HEK293 (cell line): ENCODE results near the gene MGAT5B.
A peak's percentile ranks its signal among the peaks of the same experiment; 100 is the strongest.

Experiments
- AEBP2 ChIP-seq: fragments of 450-650 bp; formaldehyde crosslinking; IDR thresholded peaks from 2 replicates; pipeline ENCODE4 v1.5.1; 2016; ENCODE audit warnings: missing biosample characterization, missing genetic modification characterization, borderline replicate concordance
- BCL11A ChIP-seq: fragments of 450-650 bp; formaldehyde crosslinking; IDR thresholded peaks from 2 replicates; pipeline ENCODE4 v1.5.1; 2016; ENCODE audit warnings: low read depth, missing biosample characterization, missing genetic modification characterization
- EGR2 ChIP-seq: fragments of 450-650 bp; formaldehyde crosslinking; IDR thresholded peaks from 2 replicates; pipeline ENCODE4 v1.5.1; 2016; ENCODE audit warnings: low read depth, missing biosample characterization, missing genetic modification characterization
- IKZF3 ChIP-seq: fragments of 450-650 bp; IDR thresholded peaks from 2 replicates; pipeline ENCODE4 v1.5.0; 2018; ENCODE audit warnings: missing biosample characterization, mild to moderate bottlenecking, missing genetic modification characterization, moderate library complexity
- KLF9 ChIP-seq: fragments of 450-650 bp; formaldehyde crosslinking; IDR thresholded peaks from 2 replicates; pipeline ENCODE4 v1.5.1; 2016; ENCODE audit warnings: missing biosample characterization, missing genetic modification characterization, low read depth
- PATZ1 ChIP-seq: fragments of 450-650 bp; formaldehyde crosslinking; IDR thresholded peaks from 2 replicates; pipeline ENCODE4 v1.5.1; 2016; ENCODE audit warnings: missing biosample characterization, missing genetic modification characterization
- PRDM1 ChIP-seq: fragments of 450-650 bp; formaldehyde crosslinking; IDR thresholded peaks from 2 replicates; pipeline ENCODE4; 2016; ENCODE audit warnings: missing biosample characterization, missing genetic modification characterization
- SALL2 ChIP-seq: fragments of 450-650 bp; formaldehyde crosslinking; IDR thresholded peaks from 2 replicates; pipeline ENCODE4 v1.5.0; 2017; ENCODE audit warnings: missing biosample characterization, mild to moderate bottlenecking, missing genetic modification characterization, borderline replicate concordance
- SCRT2 ChIP-seq: fragments of 450-650 bp; formaldehyde crosslinking; IDR thresholded peaks from 2 replicates; pipeline ENCODE4 v1.5.1; 2016; ENCODE audit warnings: missing biosample characterization, missing genetic modification characterization
- SP3 ChIP-seq: fragments of 450-650 bp; formaldehyde crosslinking; IDR thresholded peaks from 2 replicates; pipeline ENCODE4 v1.5.1; 2016; ENCODE audit warnings: missing biosample characterization, missing genetic modification characterization
- TCF7L2 ChIP-seq: IDR thresholded peaks from 2 replicates; pipeline ENCODE4 v1.6.1; 2011; ENCODE audit warnings: low read depth, mild to moderate bottlenecking, inconsistent platforms, low read length, moderate library complexity, borderline replicate concordance
- WT1 ChIP-seq: fragments of 450-650 bp; formaldehyde crosslinking; IDR thresholded peaks from 2 replicates; pipeline ENCODE4 v1.5.1; 2016; ENCODE audit warnings: missing biosample characterization, missing genetic modification characterization
- ZBTB26 ChIP-seq: fragments of 450-650 bp; formaldehyde crosslinking; optimal IDR thresholded peaks from 2 replicates; pipeline ENCODE3; 2016; ENCODE audit warnings: missing biosample characterization, mild to moderate bottlenecking, missing genetic modification characterization
- ZFHX2 ChIP-seq: fragments of 450-650 bp; formaldehyde crosslinking; conservative IDR thresholded peaks from 2 replicates; pipeline ENCODE4 v1.5.1; 2016; ENCODE audit warnings: missing biosample characterization, missing genetic modification characterization
- ZIC2 ChIP-seq: fragments of 450-650 bp; formaldehyde crosslinking; IDR thresholded peaks from 2 replicates; pipeline ENCODE4 v1.5.1; 2016; ENCODE audit warnings: missing biosample characterization, missing genetic modification characterization
- ZNF138 ChIP-seq: fragments of 450-650 bp; formaldehyde crosslinking; IDR thresholded peaks from 2 replicates; pipeline ENCODE4 v1.5.1; 2016; ENCODE audit warnings: missing biosample characterization, missing genetic modification characterization, borderline replicate concordance
- ZNF146 ChIP-seq: fragments of 450-650 bp; formaldehyde crosslinking; IDR thresholded peaks from 2 replicates; pipeline ENCODE4 v1.5.1; 2016; ENCODE audit warnings: missing biosample characterization, missing genetic modification characterization
- ZNF184 ChIP-seq: fragments of 450-650 bp; IDR thresholded peaks from 2 replicates; pipeline ENCODE4 v1.5.1; 2018; ENCODE audit warnings: missing biosample characterization, mild to moderate bottlenecking, missing genetic modification characterization
- ZNF280D ChIP-seq: fragments of 450-650 bp; formaldehyde crosslinking; IDR thresholded peaks from 2 replicates; pipeline ENCODE4 v1.5.1; 2016; ENCODE audit warnings: missing biosample characterization, missing genetic modification characterization
- ZNF335 ChIP-seq: fragments of 450-650 bp; formaldehyde crosslinking; conservative IDR thresholded peaks from 2 replicates; pipeline ENCODE4 v1.5.1; 2016; ENCODE audit warnings: missing biosample characterization, missing genetic modification characterization
- ZNF341 ChIP-seq: fragments of 450-650 bp; formaldehyde crosslinking; IDR thresholded peaks from 2 replicates; pipeline ENCODE4; 2016; ENCODE audit warnings: low read depth, missing biosample characterization, missing genetic modification characterization
- ZNF354C ChIP-seq: fragments of 450-650 bp; formaldehyde crosslinking; IDR thresholded peaks from 2 replicates; pipeline ENCODE4 v1.5.1; 2016; ENCODE audit warnings: missing biosample characterization, missing genetic modification characterization, low read depth, borderline replicate concordance
- ZNF423 ChIP-seq: fragments of 450-650 bp; formaldehyde crosslinking; IDR thresholded peaks from 2 replicates; pipeline ENCODE4 v1.5.1; 2016; ENCODE audit warnings: missing biosample characterization, missing genetic modification characterization
- ZNF426 ChIP-seq: fragments of 450-650 bp; formaldehyde crosslinking; IDR thresholded peaks from 2 replicates; pipeline ENCODE4 v1.5.1; 2017; ENCODE audit warnings: missing biosample characterization, missing genetic modification characterization, mild to moderate bottlenecking, inconsistent platforms, moderate library complexity
- ZNF513 ChIP-seq: fragments of 450-650 bp; IDR thresholded peaks from 2 replicates; pipeline ENCODE4 v1.5.1; 2018; ENCODE audit warnings: missing biosample characterization, missing genetic modification characterization
- ZNF555 ChIP-seq: fragments of 450-650 bp; formaldehyde crosslinking; conservative IDR thresholded peaks from 2 replicates; pipeline ENCODE4 v1.5.1; 2017; ENCODE audit warnings: missing biosample characterization, mild to moderate bottlenecking, missing genetic modification characterization, inconsistent platforms
- ZNF596 ChIP-seq: fragments of 450-650 bp; IDR thresholded peaks from 2 replicates; pipeline ENCODE4 v1.5.0; 2018; ENCODE audit warnings: missing biosample characterization, mild to moderate bottlenecking, missing genetic modification characterization, moderate library complexity
- ZNF76 ChIP-seq: fragments of 450-650 bp; formaldehyde crosslinking; IDR thresholded peaks from 2 replicates; pipeline ENCODE4; 2016; ENCODE audit warnings: low read depth, missing biosample characterization, missing genetic modification characterization, borderline replicate concordance
- ZNF777 ChIP-seq: fragments of 450-650 bp; formaldehyde crosslinking; IDR thresholded peaks from 2 replicates; pipeline ENCODE4 v1.5.1; 2017; ENCODE audit warnings: missing biosample characterization, missing genetic modification characterization, borderline replicate concordance
- ZSCAN30 ChIP-seq: fragments of 450-650 bp; IDR thresholded peaks from 2 replicates; pipeline ENCODE4 v1.5.1; 2018; ENCODE audit warnings: missing biosample characterization, mild to moderate bottlenecking, missing genetic modification characterization, moderate library complexity

Gene MGAT5B

GRCh38 chr17:76968707-76969597, 100.7 kb downstream of the MGAT5B start (continued):
- TF ChIP-seq ZNF354C (tag by site-specific recombination) (no peak), ZNF335 (tag by site-specific recombination) (peak; percentile 97), ZNF555 (no peak), ZNF341 (peak; percentile 88; the same call in 1 of the 2 replicates), BCL11A (tag by site-specific recombination) (no peak), ZNF280D (tag by site-specific recombination) (no peak), IKZF3 (tag by site-specific recombination) (peak; percentile 51), PATZ1 (peak; percentile 50; the same call in 1 of the 2 replicates), ZNF777 (tag by site-specific recombination) (no peak), SALL2 (no peak), ZNF76 (tag by site-specific recombination) (no peak), PRDM1 (tag by site-specific recombination) (no peak), ZNF596 (no peak), KLF9 (peak; percentile 33), ZBTB26 (tag by site-specific recombination) (peak; percentile 37), ZNF513 (tag by site-specific recombination) (no peak), ZIC2 (tag by site-specific recombination) (peak; percentile 84), TCF7L2 (no peak), ZSCAN30 (tag by site-specific recombination) (no peak), EGR2 (tag by site-specific recombination) (no peak), ZNF184 (tag by site-specific recombination) (no peak), SCRT2 (tag by site-specific recombination) (no peak), ZFHX2 (tag by site-specific recombination) (no peak), AEBP2 (tag by site-specific recombination) (no peak), ZNF423 (tag by site-specific recombination) (peak; percentile 64; the same call in 1 of the 2 replicates), ZNF426 (tag by site-specific recombination) (no peak), SP3 (tag by site-specific recombination) (peak; percentile 61), WT1 (no peak), ZNF138 (tag by site-specific recombination) (no peak), ZNF146 (tag by site-specific recombination) (no peak)
